Left ventricle myocardium inferior (tissue), 1 donor: ENCODE data around the gene FTCDNL1. TPM values are rescaled to one million over a fixed set of nuclear protein-coding genes. Genes with fewer than 3 reads are reported as not detected.

Source experiments
- DNase-seq: peaks from one replicate; pipeline ENCODE4 v3.0.0-alpha.2; 2020
- H3K27ac ChIP-seq: fragments of 200-600 bp; replicated peaks from 2 replicates; pipeline ENCODE4 v1.8.0; 2021
- H3K27me3 ChIP-seq: fragments of 200-600 bp; 2 replicates; pipeline ENCODE4 v1.8.0; 2021; ENCODE audit warnings: low read depth
- H3K36me3 ChIP-seq: fragments of 200-600 bp; 2 replicates; pipeline ENCODE4 v1.8.0; 2021
- H3K4me1 ChIP-seq: fragments of 200-600 bp; 2 replicates; pipeline ENCODE4 v1.8.0; 2021
- H3K4me3 ChIP-seq: fragments of 200-600 bp; 2 replicates; pipeline ENCODE4 v1.8.0; 2021; ENCODE audit warnings: mild to moderate bottlenecking, moderate library complexity
- H3K9me3 ChIP-seq: fragments of 200-600 bp; replicated peaks from 2 replicates; pipeline ENCODE4 v1.8.0; 2021
- CTCF ChIP-seq: fragments of 200-600 bp; IDR thresholded peaks from 2 replicates; pipeline ENCODE4 v1.8.0; 2021; ENCODE audit warnings: antibody characterized with exemption, mild to moderate bottlenecking, borderline replicate concordance
- intact Hi-C: fragments of 100-400 bp; cut with micrococcal nuclease; formaldehyde crosslinking; loops from one replicate; pipeline ENCODE4 v1.11.0; 2022
- total RNA-seq: library from RNA; stranded (reverse); fragmentation: NEBNext Ultra II Directional; extraction: Animal tissue kit (Norgen Biotek cat#: 25700); gene quantifications from one replicate; pipeline ENCODE4 v1.2.1, GENCODE V29; 2021
- donor health status: DM: no; HTN: yes; CAD: no; lungs with severe emphysema.

The FTCDNL1 gene
- total RNA-seq, 1 donor from 2014 or later: 2.7 TPM

GRCh38 chr2:199814101-199814816 lies 36.7 kb downstream of the FTCDNL1 start:
- intact Hi-C loops: no loop called here
- H3K27ac ChIP-seq: no peak overlapping the region
- TF ChIP-seq CTCF: no peak

GRCh38 chr2:199812493-199812892 lies 38.5 kb downstream of the FTCDNL1 start:
- TF ChIP-seq CTCF: no peak
- Histone ChIP-seq H3K27me3 (no peaks in the 10 kb centered on the region), H3K4me1 (no peaks in the 10 kb centered on the region), H3K27ac (no peak overlapping the region), H3K36me3 (no peaks in the 10 kb centered on the region), H3K9me3 (no peaks in the 10 kb centered on the region), H3K4me3 (no peak overlapping the region)
- no peak for DNase-seq
- intact Hi-C loops: no loop called here

More at GRCh38 chr2:199814101-199814816, 36.7 kb downstream of the FTCDNL1 start:
- H3K4me1 ChIP-seq: no peaks in the 10 kb centered on the region
- H3K36me3 ChIP-seq: no peaks in the 10 kb centered on the region
- no peak for DNase-seq
- no peaks in the 10 kb centered on the region for H3K9me3 ChIP-seq
- no peak overlapping the region for H3K4me3 ChIP-seq
- no peaks in the 10 kb centered on the region for H3K27me3 ChIP-seq

GRCh38 chr2:199811346-199811745 lies 39.6 kb downstream of the FTCDNL1 start:
- Histone ChIP-seq H3K4me3 (no peak overlapping the region), H3K27ac (no peak overlapping the region), H3K9me3 (no peaks in the 10 kb centered on the region), H3K36me3 (no peaks in the 10 kb centered on the region), H3K27me3 (no peaks in the 10 kb centered on the region), H3K4me1 (no peaks in the 10 kb centered on the region)
- DNase-seq: no peak
- intact Hi-C loops: no loop called here
- no peak for TF ChIP-seq CTCF

- TF ChIP-seq CTCF: no peak
- intact Hi-C loops: no loop called here
- Histone ChIP-seq H3K4me3 (no peak overlapping the region), H3K27ac (no peak overlapping the region), H3K4me1 (no peaks in the 10 kb centered on the region), H3K27me3 (no peaks in the 10 kb centered on the region), H3K9me3 (no peaks in the 10 kb centered on the region), H3K36me3 (no peaks in the 10 kb centered on the region)
- no peak for DNase-seq
These were observed 40.4 kb downstream of the FTCDNL1 start for GRCh38 chr2:199810422-199811171.

- Histone ChIP-seq H3K27me3 (no peaks in the 10 kb centered on the region), H3K4me3 (no peak overlapping the region), H3K9me3 (no peaks in the 10 kb centered on the region), H3K4me1 (no peaks in the 10 kb centered on the region), H3K36me3 (no peaks in the 10 kb centered on the region), H3K27ac (no peak overlapping the region)
- intact Hi-C loops: no loop called here
- TF ChIP-seq CTCF: no peak
- no peak for DNase-seq
These were observed 43.0 kb downstream of the FTCDNL1 start for GRCh38 chr2:199807966-199808365.
